ENCODE data around the gene CCNF.
"Not testable (repeated sequence)": the region's sequence is repeated elsewhere in the genome, so short reads cannot be mapped to it uniquely, and the experiment has no call there.

The CCNF gene

DNA sequence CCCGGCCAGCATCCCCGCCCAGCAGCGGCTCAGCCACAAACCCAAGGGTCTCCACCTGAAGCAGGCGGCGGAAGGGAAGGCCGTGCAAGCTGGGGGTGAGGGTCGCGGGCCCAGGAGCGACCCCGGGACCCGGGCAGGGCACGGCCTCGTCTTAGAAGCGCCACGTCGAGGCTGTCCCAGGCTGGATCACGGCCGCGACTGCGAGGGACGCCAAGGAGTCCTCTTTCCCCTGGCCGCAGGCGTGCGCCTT, 538 bp upstream of the CCNF start:
- ATAC-seq, result peak; percentile 24 to 26

DNA sequence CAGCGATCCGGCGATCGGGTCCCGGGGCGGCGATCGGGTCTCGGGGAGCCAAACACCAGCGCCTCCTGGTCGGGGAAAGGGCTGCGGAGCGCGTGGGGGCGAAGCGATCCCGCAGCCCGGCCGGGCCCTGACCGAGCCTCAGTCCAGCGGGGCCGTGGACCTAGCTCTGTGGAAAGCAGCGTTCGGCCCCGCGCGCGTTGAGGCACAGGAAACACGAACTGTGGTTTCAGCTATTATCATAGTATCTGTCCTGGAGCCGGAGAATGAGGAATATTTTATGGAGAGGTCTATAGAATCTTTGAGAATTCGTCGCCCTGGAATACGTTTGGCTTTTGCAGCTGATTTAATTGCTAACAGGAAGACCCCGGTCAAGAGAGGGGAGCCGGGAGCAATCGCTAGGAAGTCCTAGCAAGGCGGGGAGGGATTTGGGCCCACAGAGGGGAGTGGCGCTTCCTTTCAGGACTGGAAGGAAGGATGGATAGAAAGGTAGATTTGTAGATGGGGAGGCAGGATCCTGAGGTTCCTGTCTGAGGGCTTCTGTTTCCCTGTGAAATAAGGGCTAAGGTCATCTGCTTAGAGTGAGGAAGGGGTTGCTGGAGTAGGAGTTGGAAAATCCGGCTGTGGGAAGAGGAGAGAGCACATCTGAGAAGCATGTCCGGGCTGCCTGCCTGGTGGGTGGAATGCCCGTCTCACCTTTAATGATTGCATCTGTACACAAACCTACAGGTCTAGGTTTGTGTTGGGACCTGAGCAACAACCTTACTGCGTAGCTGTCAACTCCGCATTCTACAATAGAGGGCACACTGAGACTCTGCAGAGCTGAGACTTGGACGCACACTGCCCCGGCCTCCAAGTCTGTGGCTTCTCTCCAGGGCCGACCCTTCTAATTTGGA, 770 bp downstream of the CCNF start:
- no peak for ATAC-seq

DNA sequence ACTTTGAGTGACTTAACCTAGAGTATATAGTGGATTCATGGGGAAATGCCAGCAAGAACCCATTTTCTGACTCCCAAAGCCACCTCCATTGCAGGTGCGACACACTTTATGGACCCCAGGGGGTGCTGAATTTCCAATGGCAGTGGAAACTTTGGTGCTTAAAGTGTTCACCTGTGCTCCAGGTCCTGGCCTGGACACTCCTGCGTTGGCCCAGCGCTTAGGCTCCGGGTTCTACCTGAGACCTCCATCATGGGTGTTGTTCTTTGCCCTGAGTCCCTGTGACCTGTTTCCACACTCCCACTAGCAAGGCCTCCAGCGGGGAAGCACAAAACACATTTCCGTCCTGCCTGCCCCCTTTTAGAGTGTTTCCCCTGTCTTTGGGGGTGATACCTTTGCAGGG, 3.0 kb downstream of the CCNF start:
- ATAC-seq, result no peak

DNA sequence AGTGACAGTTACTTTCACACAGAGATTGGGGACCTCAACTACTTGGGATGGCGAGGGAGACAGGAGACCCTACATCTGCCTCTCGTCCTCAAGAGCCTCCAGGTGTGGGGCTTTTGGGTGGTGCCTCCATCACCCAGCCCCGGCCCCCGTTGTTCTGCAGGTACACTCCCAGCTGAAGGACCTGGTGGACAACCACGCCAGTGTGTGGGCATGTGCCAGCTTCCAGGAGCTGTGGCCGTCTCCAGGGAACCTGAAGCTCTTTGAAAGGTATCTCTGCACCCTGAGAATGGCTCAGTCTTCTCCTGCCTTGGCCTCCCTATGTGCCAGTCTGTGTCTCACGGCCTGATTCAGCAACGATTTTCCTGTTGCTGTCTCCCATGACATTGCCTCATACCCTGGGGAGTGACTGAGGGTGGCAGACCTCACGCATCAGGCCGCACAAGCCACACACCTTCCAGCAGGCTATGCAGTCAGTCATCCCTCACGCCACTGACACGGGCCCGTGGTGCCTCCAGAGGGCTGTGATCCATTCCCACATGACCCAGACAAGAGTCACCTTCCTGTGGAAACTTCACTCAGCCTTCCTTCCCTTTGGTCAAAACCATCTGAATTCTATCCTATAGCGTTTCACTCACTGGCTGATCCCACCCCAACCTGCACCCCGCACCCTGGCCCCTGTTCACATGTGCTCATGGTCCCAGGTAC, 3.7 kb downstream of the CCNF start:
- no peak for ATAC-seq

DNA sequence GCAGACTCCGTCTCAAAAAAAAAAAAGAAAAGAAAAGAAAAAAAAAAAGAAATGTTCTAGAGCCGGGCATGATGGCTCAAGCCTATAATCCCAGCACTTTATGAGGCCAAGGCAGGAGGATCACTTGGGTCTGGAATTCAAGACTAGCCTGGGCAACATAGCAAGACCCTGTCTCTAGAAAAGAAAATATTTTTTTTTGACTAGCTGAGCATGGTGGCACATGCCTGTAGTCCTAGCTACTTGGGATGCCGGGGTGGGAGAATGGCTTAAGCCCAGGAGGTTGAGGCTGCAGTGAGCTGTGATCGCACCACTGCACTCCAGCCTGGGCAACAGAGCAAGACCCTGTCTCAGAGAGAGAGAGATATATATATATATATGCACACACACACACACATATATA, 6.0 kb downstream of the CCNF start:
- ATAC-seq, result not testable (repeated sequence)

DNA sequence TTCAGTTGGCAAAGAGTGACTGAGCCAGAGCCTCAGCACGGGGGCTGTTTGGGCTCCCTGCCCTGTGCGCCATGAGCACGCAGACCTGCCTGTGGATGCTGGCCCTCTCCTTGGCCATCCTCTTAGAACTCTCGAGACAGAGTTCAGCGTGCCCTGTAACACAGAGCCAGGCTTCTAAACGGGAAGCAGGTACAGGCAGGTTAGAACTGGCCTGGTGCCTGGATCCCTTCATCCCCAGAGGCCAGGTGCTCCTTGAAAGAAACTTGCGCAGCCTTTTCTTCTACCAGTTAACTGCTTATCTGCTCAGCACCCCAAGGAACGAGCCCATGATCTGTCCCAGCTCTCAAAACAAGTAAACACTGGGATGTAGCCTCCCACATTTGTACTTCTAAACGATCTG, 6.9 kb downstream of the CCNF start:
- no peak for ATAC-seq

DNA sequence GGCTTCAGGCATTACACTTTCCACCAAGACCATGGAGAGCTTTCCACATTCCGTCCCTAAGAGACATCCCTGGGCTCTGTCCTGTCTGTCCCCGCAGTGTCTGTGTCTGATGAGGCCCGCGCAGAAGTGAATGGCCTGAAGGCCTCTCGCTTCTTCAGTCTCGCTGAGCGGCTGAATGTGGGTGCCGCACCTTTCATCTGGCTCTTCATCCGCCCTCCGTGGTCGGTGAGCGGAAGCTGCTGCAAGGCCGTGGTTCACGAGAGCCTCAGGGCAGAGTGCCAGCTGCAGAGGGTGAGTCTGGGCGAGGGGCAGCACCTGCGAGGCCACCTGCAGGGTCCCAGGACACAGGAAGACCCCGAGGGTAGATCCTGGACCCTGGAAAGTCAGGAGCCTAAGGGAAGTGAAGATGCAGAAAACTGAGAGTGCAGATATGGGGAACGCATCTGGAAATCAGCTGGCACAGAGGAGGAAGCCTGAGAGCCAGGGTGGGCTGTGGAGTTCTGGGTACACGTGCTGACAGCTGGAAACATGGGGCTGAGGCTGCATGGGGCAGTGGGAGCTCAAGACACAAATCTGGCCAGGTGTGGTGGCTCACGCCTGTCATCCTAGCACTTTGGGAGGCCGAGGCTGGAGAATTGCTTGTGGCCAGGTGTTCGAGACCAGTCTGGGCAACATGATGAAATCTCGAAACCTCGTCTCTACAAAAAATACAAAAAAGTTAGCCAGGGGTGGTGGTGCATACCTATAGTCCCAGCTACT, 8.0 kb downstream of the CCNF start:
- ATAC-seq, result no peak

DNA sequence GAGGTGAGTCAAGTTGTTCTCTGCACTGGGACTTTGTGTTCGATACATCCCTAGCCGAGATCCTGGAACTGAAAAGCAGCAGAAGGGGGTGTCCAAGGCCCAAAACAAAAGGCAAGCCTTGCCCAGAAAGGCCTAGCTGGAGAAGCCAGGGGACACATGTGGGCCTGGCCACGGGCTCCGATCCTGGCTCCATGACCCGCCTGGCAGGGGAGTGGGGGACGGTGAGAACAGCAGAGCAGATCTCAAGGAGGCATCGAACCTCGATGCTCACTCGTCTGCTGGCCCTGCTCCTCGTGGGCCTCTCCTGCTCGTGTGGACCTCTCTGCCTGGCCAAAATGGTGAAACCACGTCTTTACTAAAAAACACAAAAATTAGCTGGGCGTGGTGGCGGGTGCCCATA, 8.9 kb downstream of the CCNF start:
- no peak for ATAC-seq

DNA sequence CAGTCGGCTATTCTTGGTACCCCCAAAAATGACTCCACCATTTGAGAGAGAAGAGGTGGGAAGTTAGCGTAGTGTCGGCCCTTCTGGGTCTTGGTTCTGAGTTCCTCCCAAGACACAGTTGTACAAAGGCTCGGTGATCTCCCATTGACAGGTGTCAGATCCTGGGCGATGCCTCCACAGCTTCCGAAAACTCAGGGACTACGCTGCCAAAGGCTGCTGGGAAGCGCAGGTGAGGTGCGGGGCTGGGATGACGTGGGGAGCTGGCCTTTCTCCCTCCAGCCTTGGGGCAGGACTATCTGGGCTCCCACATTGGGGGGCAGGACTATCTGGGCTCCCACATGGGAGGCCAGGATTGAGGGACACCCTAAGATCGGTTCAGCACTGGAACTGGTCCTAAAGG, 10.4 kb downstream of the CCNF start:
- no peak for ATAC-seq

DNA sequence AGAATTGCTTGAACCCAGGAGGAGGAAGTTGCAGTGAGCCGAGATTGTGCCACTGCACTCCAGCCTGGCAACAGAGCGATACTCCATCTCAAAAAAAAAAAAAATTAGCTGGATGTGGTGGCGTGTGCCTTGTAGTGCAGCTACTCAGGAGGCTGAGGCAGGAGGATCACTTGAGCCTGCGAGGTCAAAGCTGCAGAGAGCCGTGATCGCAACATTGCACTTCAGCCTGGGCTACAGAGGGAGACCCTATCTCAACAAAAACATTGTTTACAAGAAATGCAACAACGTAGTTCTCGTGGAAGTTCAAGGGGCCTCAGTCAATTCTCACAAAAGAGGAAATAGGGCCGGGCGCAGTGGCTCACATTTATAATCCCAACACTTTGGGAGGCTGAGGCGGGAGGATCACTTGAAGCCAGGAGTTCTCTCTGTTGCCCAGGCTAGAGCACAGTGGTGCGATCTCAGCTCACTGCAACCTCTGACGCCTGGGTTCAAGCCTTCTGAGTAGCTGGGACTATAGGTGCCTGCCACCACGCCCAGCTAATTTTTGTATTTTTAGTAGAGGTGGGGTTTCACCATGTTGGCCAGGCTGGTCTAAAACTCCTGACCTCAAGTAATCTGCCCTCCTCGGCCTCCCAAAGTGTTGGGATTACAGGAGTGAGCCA, 12.0 kb downstream of the CCNF start:
- not testable (repeated sequence) for ATAC-seq

DNA sequence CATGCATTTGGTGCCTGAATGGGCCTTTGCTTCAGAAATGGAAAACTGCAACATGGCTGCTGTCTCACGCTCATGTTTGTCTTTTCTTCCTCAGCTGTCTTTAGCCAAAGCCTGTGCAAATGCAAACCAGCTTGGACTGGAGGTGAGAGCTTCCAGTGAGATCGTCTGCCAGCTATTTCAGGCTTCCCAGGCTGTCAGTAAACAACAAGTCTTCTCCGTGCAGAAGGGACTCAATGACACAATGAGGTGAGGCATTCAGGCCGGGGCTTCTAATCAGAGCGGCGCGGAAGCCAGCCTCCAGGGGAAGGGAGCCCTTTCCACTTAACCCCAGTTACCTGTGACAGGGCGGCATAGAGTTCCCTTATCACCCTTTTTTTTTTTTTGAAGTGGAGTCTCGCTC, 14.3 kb downstream of the CCNF start:
- ATAC-seq, result no peak

DNA sequence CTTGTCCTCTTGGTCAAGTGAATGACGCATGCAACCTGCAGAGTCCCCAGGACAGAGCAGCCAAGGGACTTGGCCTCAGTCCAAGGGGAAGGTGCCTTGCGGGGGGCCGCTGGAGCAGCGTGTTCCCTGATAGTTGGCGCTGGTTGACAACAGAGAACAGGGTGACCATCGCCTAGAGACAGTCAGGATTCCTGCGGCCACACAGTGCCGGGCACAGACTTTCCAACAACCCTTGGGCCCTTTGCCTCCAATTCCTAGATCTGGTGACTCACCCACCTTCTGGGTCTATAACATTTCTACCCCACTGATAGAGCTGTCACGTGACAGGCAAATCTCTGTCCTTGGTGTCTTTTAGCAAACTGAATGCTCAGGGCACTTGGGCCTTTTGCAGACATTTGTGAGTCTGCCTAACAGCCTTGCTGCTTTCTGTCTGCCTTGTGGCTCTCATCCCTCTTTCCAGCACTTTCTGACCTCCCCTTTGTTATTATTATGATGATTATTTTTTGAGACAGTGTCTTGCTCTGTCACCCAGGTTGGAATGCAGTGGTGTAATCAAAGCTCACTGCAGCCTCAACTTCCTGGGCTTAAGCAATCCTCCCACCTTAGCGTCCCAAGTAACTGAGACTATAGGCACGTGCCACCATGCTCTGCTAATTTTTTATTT, 18.8 kb downstream of the CCNF start:
- no peak for ATAC-seq

DNA sequence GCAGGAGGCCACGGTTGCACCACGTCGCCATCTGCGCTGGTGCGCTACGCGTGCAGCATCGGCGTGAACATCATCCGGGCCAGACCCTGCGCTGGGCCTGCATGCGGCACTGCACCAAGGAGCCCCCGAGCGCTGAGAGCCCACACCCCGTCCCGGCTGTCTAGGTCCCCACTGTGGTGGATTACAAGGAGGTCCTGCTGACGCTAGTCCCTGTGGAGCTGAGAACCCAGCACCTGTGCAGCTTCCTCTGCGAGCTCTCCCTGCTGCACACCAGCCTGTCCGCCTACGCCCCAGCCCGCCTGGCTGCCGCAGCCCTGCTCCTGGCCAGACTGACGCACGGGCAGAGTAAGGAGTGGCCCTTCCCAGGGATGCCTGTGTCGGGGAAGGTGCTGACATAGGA, 19.9 kb downstream of the CCNF start:
- no peak for ATAC-seq

DNA sequence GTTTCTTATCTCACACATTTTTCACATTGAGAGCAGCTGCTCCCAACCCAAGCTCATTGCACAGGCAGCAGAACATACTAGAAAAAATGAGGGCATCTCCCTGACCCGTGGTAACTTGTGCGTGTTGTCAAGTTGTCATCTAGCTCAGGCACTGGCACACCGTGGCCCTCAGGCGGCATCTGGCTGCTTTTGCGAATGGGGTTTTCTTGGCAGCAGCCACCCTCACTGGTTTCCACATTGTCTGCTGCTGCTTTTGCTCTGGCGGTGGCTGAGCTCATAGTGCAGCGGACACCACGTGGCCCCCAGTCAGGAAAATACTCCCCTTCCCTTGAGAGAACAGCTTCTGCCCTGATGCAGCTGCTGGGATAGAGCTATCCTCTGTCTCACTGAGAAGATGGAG, 21.3 kb downstream of the CCNF start:
- ATAC-seq, result no peak

DNA sequence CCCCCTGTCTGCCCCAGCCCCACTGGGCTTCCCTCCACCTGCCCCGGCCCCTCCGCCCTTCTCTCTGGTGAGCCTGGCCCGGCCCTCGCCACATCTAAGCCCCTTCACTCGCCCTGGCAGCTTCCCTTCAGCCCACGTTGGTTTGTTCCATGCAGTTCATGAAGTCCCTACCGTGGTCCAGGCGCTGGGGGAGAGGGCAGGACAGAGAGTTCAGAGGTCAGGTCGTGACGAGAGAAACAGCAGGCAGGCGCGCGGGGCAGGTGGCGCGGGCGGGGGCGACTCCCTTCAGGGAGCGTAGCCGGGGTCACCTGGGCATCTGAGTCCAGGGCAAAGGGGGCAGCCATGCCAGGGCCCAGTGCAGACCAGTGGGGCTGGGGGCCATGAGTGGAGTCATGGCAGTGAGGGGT, 21.7 kb downstream of the CCNF start:
- ATAC-seq, result no peak

DNA sequence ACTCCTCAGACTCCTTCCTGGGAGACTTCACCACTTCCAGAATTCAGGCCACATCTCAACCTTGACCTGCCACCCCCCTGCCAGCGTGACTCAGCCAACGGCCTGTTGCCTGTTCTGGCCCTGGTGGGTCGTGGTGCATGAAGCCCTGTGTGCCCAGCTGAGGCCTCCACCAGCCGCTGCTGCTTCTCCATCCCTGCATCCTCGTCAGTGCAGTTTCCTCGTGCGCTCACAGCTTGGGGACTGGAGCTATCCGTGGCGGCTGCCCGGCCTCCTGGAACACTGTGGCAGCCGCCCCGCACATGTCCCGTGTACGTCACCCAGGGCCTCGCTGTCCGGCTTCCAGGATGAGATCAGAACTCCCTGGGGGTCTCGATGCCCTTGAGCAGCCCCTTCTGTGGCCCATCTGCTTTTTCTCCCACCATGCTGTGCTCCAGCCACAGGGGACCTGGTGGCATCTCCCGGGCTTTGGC, 22.6 kb downstream of the CCNF start:
- ATAC-seq, result no peak

DNA sequence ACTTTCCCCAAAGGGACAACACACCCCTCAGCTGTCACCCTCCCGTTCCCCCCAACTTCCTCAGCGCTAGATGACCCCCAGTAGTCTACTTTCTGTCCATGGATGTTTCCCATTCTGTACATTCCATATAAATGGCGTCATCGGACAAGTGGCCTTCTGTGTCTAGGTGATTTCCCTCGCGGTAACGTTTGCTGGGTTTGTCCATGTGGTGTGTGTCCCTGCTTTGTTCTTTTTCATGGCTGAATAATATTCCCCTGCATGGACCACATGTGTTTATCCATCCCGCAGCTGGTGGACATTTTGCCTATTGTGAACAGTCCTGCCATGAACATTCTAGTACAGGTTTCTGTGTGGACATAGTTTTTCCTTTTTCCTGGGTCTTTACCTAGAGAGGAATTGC, 23.4 kb downstream of the CCNF start:
- no peak for ATAC-seq

DNA sequence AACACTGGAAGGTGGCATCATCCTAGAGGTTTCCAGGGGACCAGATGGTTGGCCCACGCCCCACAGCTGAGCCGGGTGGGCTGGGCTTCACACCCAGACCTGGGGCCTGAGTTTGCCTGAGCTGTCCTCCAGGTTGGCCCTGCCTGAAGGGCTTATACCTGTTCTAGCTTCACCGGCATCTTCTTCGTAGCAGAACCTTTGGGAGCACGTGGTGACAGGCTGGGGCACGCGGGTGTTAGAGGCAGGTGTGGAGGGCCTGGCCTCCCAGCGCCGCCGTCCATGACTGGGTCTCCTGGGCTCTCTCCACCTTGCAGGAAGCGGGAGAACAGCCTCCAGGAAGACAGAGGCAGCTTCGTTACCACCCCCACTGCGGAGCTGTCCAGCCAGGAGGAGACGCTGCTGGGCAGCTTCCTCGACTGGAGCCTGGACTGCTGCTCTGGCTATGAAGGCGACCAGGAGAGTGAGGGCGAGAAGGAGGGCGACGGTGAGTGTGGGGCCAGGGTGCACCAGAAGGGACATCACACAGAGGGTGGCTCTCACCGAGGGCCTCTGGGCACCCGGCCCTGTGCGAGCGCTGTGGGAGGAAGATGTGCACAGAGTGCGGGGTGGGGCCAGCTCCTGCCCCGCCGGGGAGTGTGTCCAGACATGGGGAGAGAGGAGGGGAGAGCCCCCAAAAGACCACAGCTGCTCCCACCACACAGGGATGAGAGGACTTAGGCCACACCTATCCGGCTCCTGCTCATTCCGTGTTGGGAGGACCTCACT, 26.0 kb downstream of the CCNF start:
- ATAC-seq, result no peak

DNA sequence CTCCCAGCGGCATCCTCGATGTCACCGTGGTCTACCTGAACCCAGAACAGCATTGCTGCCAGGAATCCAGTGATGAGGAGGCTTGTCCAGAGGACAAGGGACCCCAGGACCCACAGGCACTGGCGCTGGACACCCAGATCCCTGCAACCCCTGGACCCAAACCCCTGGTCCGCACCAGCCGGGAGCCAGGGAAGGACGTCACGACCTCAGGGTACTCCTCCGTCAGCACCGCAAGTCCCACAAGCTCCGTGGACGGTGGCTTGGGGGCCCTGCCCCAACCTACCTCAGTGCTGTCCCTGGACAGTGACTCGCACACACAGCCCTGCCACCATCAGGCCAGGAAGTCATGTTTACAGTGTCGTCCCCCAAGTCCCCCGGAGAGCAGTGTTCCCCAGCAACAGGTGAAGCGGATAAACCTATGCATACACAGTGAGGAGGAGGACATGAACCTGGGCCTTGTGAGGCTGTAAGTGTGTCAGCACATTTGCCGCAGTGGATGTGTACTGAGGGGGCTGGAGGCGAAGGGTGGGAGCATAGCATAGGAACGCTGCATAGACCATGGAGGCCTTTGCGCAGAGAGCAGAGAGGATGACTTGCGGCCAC, 27.4 kb downstream of the CCNF start:
- ATAC-seq, result no peak

DNA sequence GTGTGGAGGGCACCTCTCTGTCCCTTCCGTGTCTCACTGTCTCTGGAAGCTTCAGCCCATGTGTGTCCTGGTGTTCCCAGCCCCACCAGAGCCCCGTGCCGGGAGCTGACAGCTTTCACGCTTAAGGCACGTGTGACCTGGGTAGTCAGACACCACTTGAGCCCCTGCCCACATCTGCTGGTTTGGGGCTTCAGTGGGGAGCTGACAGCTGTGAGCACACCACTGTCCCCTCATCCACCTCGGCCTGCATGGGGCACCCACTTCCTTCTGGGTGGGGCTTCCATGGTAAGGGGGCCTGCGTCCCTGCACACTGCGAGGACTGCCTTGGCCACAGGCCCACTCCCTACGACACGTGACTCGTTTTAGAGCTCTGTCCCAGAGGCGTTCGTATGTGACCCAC, 28.0 kb downstream of the CCNF start:
- no peak for ATAC-seq

DNA sequence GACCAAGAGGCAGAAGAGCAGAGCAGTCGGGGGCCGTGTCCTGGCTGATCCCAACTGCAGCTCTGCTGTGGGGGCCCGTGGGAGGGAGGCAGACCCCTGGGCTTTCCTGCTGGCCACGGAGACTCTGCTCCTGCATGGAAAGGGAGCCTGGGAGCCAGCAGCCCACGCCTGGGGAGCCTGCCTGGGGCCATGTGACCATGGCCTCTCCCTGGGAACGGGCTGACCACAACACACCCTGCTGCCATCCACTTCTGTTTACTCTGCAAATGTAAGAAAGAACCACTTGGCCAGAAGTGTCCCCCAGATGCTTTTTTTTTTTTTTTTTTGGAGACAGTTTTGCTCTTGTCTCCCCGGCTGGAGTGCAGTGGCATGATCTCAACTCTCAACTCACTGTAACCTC, 28.7 kb downstream of the CCNF start:
- ATAC-seq, result no peak
